CD4-positive, alpha-beta T cell (primary cell): ENCODE results near the gene ACTRT2. TPM values are rescaled to one million over a fixed set of nuclear protein-coding genes. Genes with fewer than 3 reads are reported as not detected.
A peak's percentile ranks its signal among the peaks of the same experiment; 100 is the strongest.

Experiments
- ATAC-seq: fragments of 200-7000 bp; cut with Tn5 transposase; one replicate; pipeline ENCODE4 v1.10.0; 2022; ENCODE audit warnings: mild to moderate bottlenecking; ENCODE audit not compliant: poor library complexity
- CTCF ChIA-PET: fragments of 350-600 bp; sonication (Branson Sonifier 250); formaldehyde crosslinking; loops from one replicate; lab custom pipeline; 2021; ENCODE audit warnings: antibody characterized with exemption, inconsistent platforms; lab: Charles Lee
- POLR2A ChIA-PET: fragments of 350-600 bp; sonication (Branson Sonifier 250); formaldehyde crosslinking; loops from one replicate; lab custom pipeline; 2021; ENCODE audit warnings: antibody characterized with exemption, inconsistent platforms; lab: Charles Lee
- DNase-seq, 14 experiments: peaks; one replicate each; pipeline ENCODE4 v3.0.0-alpha.2; 2013 to 2020; ENCODE audit warnings: mixed read lengths in 2 of 14
- H3K27ac ChIP-seq, 2 donors: one replicate each; pipeline versions ENCODE4 v1.5.1 to v1.7.0; 2013; ENCODE audit warnings: low read length in 2 of 2, low read depth in 1 of 2, mild to moderate bottlenecking in 1 of 2
- H3K27me3 ChIP-seq, 2 experiments: 1 replicate in 1 of 2; 2 replicates in 1 of 2; pipeline versions ENCODE4 v1.6.1 to v1.7.0; 2013; ENCODE audit warnings: low read length in 2 of 2, control low read depth in 1 of 2, mild to moderate bottlenecking in 1 of 2, moderate library complexity in 1 of 2; ENCODE audit not compliant: insufficient read depth in 2 of 2, control insufficient read depth in 1 of 2
- H3K36me3 ChIP-seq: one replicate; pipeline ENCODE4 v1.6.1; 2013; ENCODE audit warnings: low read length, control low read depth; ENCODE audit not compliant: insufficient read depth
- H3K4me1 ChIP-seq: one replicate; pipeline ENCODE4 v1.6.1; 2013; ENCODE audit warnings: low read length, control low read depth; ENCODE audit not compliant: insufficient read depth
- H3K4me3 ChIP-seq: one replicate; pipeline ENCODE4 v1.5.1; 2013; ENCODE audit warnings: mild to moderate bottlenecking, low read length, moderate library complexity
- H3K9me3 ChIP-seq, 2 experiments: 1 replicate in 1 of 2; 2 replicates in 1 of 2; pipeline versions ENCODE4 v1.6.1 to v1.7.0; 2013; ENCODE audit warnings: low read length in 2 of 2, mild to moderate bottlenecking in 2 of 2, control low read depth in 1 of 2, moderate library complexity in 1 of 2; ENCODE audit not compliant: control insufficient read depth in 1 of 2, insufficient read depth in 1 of 2
- H3K27ac Mint-ChIP-seq: one replicate; pipeline ENCODE4 v1.8.0; 2020; ENCODE audit warnings: mixed read lengths
- H3K27me3 Mint-ChIP-seq: one replicate; pipeline ENCODE4 v1.8.0; 2021; ENCODE audit warnings: mixed read lengths
- H3K36me3 Mint-ChIP-seq: one replicate; pipeline ENCODE4 v1.8.0; 2021; ENCODE audit warnings: low read depth, mixed read lengths
- H3K4me1 Mint-ChIP-seq: one replicate; pipeline ENCODE4 v1.8.0; 2021; ENCODE audit warnings: low read depth, mixed read lengths
- H3K4me3 Mint-ChIP-seq: one replicate; pipeline ENCODE4 v1.8.0; 2020; ENCODE audit warnings: mild to moderate bottlenecking, mixed read lengths
- H3K9me3 Mint-ChIP-seq: one replicate; pipeline ENCODE4 v1.8.0; 2020; ENCODE audit warnings: mixed read lengths
- CTCF ChIP-seq: fragments of 200-600 bp; IDR thresholded peaks from one replicate; pipeline ENCODE4 v1.8.0; 2022; ENCODE audit warnings: antibody characterized with exemption, mild to moderate bottlenecking
- intact Hi-C, 2 experiments: fragments of 100-400 bp; cut with DNase I in 1 of 2; cut with micrococcal nuclease in 1 of 2; formaldehyde crosslinking; loops; one replicate each; pipeline versions ENCODE4 v1.15.1 to v1.9.0; 2023 to 2025; cut with DNase I, micrococcal nuclease
- total RNA-seq, 174 experiments: library from RNA in 2 of 174; stranded (reverse) in 2 of 174; gene quantifications; one replicate each; pipeline ENCODE4 v1.2.3 and lab custom pipeline; 2021 to 2026

ACTRT2 gene
- total RNA-seq, 2 experiments from 2014 or later = not detected

- no peaks in the 10 kb centered on the region for H3K36me3 Mint-ChIP-seq
- no peak for DNase-seq
- Histone ChIP-seq H3K36me3 (no peaks in the 10 kb centered on the region), H3K27ac (no peak overlapping the region), H3K4me3 (no peak overlapping the region), H3K4me1 (peaks cover 15% of the 10 kb centered on the region), H3K27me3 (peaks cover 32 to 47% of the 10 kb centered on the region in 2 experiments), H3K9me3 (peaks cover 0 to 24% of the 10 kb centered on the region in 2 experiments)
- no peaks in the 10 kb centered on the region for H3K4me1 Mint-ChIP-seq
- intact Hi-C loops = no loop called here
- POLR2A ChIA-PET = no interaction called here
- H3K27ac Mint-ChIP-seq = no peak overlapping the region
- no peaks in the 10 kb centered on the region for H3K9me3 Mint-ChIP-seq
- no peak for ATAC-seq
- no peak overlapping the region for H3K4me3 Mint-ChIP-seq
- H3K27me3 Mint-ChIP-seq = peaks cover 18% of the 10 kb centered on the region
- CTCF ChIA-PET = no interaction called here
- no peak for TF ChIP-seq CTCF
Measured at GRCh38 chr1:3067301-3067670, 46.0 kb downstream of the ACTRT2 start.

- no peak overlapping the region for H3K27ac ChIP-seq
- H3K36me3 ChIP-seq = no peaks in the 10 kb centered on the region
- no peaks in the 10 kb centered on the region for H3K4me1 Mint-ChIP-seq
- no peak overlapping the region for H3K27ac Mint-ChIP-seq
- H3K9me3 Mint-ChIP-seq = no peaks in the 10 kb centered on the region
- peaks cover 37 to 53% of the 10 kb centered on the region in 2 experiments for H3K27me3 ChIP-seq
- H3K4me1 ChIP-seq = peaks cover 15% of the 10 kb centered on the region
- intact Hi-C loops = no loop called here
- DNase-seq = no peak
- H3K9me3 ChIP-seq = peaks cover 0 to 29% of the 10 kb centered on the region in 2 experiments
- no peak for TF ChIP-seq CTCF
- no peak for ATAC-seq
- no peak overlapping the region for H3K4me3 Mint-ChIP-seq
- H3K27me3 Mint-ChIP-seq = peaks cover 20% of the 10 kb centered on the region
- H3K36me3 Mint-ChIP-seq = no peaks in the 10 kb centered on the region
- no peak overlapping the region for H3K4me3 ChIP-seq
- CTCF ChIA-PET = no interaction called here
- POLR2A ChIA-PET = no interaction called here
Measured at GRCh38 chr1:3067671-3068563, 46.6 kb downstream of the ACTRT2 start.

- no peak for TF ChIP-seq CTCF
- Histone ChIP-seq H3K27ac (no peak within 1 kb of the TSS), H3K36me3 (no peaks in the 10 kb centered on the region), H3K9me3 (peaks cover 0 to 32% of the 10 kb centered on the region in 2 experiments), H3K4me3 (peak within 1 kb of the TSS; percentile 7), H3K4me1 (peaks cover 15% of the 10 kb centered on the region), H3K27me3 (peaks cover 40 to 61% of the 10 kb centered on the region in 2 experiments)
- ChIA-PET POLR2A (no interaction called here), CTCF (no interaction called here)
- DNase-seq = peak in 2 of 14 experiments; percentile 19 to 25
- Mint-ChIP-seq H3K4me3 (peak within 1 kb of the TSS; percentile 92), H3K27ac (no peak within 1 kb of the TSS), H3K36me3 (no peaks in the 10 kb centered on the region), H3K9me3 (no peaks in the 10 kb centered on the region), H3K4me1 (no peaks in the 10 kb centered on the region), H3K27me3 (peaks cover 20% of the 10 kb centered on the region)
- intact Hi-C loops = no loop called here
- ATAC-seq = peak; percentile 43
Measured at GRCh38 chr1:3068564-3069431, 47.5 kb downstream of the ACTRT2 start, which contains the start of gene PRDM16. TSS of gene PRDM16 (plus strand) at chr1:3069203. CDS start at chr1:3069260, 57 bp downstream.
